ENCODE measurements around the gene TMEM191B.
"Not testable (repeated sequence)": the region's sequence is repeated elsewhere in the genome, so short reads cannot be mapped to it uniquely, and the experiment has no call there.

TMEM191B gene

GRCh38 chr22:18513454-18513853, 14.1 kb upstream of the TMEM191B start:
- not testable (repeated sequence) for H2BK120ac ChIP-seq (ENCODE audit: low read depth, low read length); H3K9ac ChIP-seq (ENCODE audit: low read length); H2AK5ac ChIP-seq (ENCODE audit: low read length, severe bottlenecking); H2BK5ac ChIP-seq (ENCODE audit: low read depth, low read length, poor library complexity, severe bottlenecking); H3K27me3 ChIP-seq (ENCODE audit: control insufficient read depth in 1 of 2, insufficient read depth in 1 of 2, low read length in 2 of 2); H2BK15ac ChIP-seq (ENCODE audit: low read depth, poor library complexity, severe bottlenecking); H3K4ac ChIP-seq (ENCODE audit: low read depth in 1 of 2, low read length in 2 of 2); H3K14ac ChIP-seq (ENCODE audit: low read length in 2 of 2); H3K4me3 ChIP-seq (ENCODE audit: insufficient read depth in 1 of 2, low read depth in 1 of 2, low read length in 2 of 2); H3K9me3 ChIP-seq (ENCODE audit: control insufficient read depth, low read length); H3K18ac ChIP-seq (ENCODE audit: low read depth in 1 of 2, low read length in 2 of 2); H2AFZ ChIP-seq (ENCODE audit: low read depth, low read length); H3K36me3 ChIP-seq (ENCODE audit: control insufficient read depth in 1 of 2, insufficient read depth in 2 of 2, low read depth in 1 of 2, low read length in 2 of 2); H3K23ac ChIP-seq (ENCODE audit: low read length in 2 of 2); H4K8ac ChIP-seq (ENCODE audit: low read length); H3K4me2 ChIP-seq (ENCODE audit: low read length, poor library complexity, severe bottlenecking); H3K4me1 ChIP-seq (ENCODE audit: control insufficient read depth, insufficient read depth, low read depth, low read length); H2BK12ac ChIP-seq (ENCODE audit: low read length in 2 of 2); H4K91ac ChIP-seq (ENCODE audit: low read length); H3K79me1 ChIP-seq (replicated peaks; ENCODE audit: low read length, poor library complexity, severe bottlenecking); H3K27ac ChIP-seq (ENCODE audit: low read length, poor library complexity, severe bottlenecking); DNase-seq
- no CpG with 5 or more reads among the region's 10 CpGs for WGBS

GRCh38 chr22:18518061-18518460, 9.5 kb upstream of the TMEM191B start, which contains the start of gene GGTLC3:
TSS of gene GGTLC3 (minus strand) at chr22:18518161. CDS start at chr22:18517897, 264 bp downstream.
- H3K14ac ChIP-seq (ENCODE audit: low read length in 2 of 2); H3K36me3 ChIP-seq (ENCODE audit: control insufficient read depth in 1 of 2, insufficient read depth in 2 of 2, low read depth in 1 of 2, low read length in 2 of 2); H2BK120ac ChIP-seq (ENCODE audit: low read depth, low read length); H3K79me1 ChIP-seq (replicated peaks; ENCODE audit: low read length, poor library complexity, severe bottlenecking); H2BK12ac ChIP-seq (ENCODE audit: low read length in 2 of 2); H2BK5ac ChIP-seq (ENCODE audit: low read depth, low read length, poor library complexity, severe bottlenecking); H3K9me3 ChIP-seq (ENCODE audit: control insufficient read depth, low read length); H3K4me2 ChIP-seq (ENCODE audit: low read length, poor library complexity, severe bottlenecking); H3K9ac ChIP-seq (ENCODE audit: low read length); H2AK5ac ChIP-seq (ENCODE audit: low read length, severe bottlenecking); H3K23ac ChIP-seq (ENCODE audit: low read length in 2 of 2); H3K4me3 ChIP-seq (ENCODE audit: insufficient read depth in 1 of 2, low read depth in 1 of 2, low read length in 2 of 2); H3K4ac ChIP-seq (ENCODE audit: low read depth in 1 of 2, low read length in 2 of 2); H2BK15ac ChIP-seq (ENCODE audit: low read depth, poor library complexity, severe bottlenecking); H3K27ac ChIP-seq (ENCODE audit: low read length, poor library complexity, severe bottlenecking); H3K27me3 ChIP-seq (ENCODE audit: control insufficient read depth in 1 of 2, insufficient read depth in 1 of 2, low read length in 2 of 2); H3K18ac ChIP-seq (ENCODE audit: low read depth in 1 of 2, low read length in 2 of 2); H2AFZ ChIP-seq (ENCODE audit: low read depth, low read length); DNase-seq; H4K8ac ChIP-seq (ENCODE audit: low read length); H3K4me1 ChIP-seq (ENCODE audit: control insufficient read depth, insufficient read depth, low read depth, low read length); H4K91ac ChIP-seq (ENCODE audit: low read length): not testable (repeated sequence)
- no CpG with 5 or more reads among the region's 5 CpGs for WGBS

- not testable (repeated sequence) for H3K4me2 ChIP-seq (ENCODE audit: low read length, poor library complexity, severe bottlenecking); H3K4me1 ChIP-seq (ENCODE audit: control insufficient read depth, insufficient read depth, low read depth, low read length); H2AFZ ChIP-seq (ENCODE audit: low read depth, low read length); H3K4me3 ChIP-seq (ENCODE audit: insufficient read depth in 1 of 2, low read depth in 1 of 2, low read length in 2 of 2); H4K91ac ChIP-seq (ENCODE audit: low read length); H3K18ac ChIP-seq (ENCODE audit: low read depth in 1 of 2, low read length in 2 of 2); H3K9me3 ChIP-seq (ENCODE audit: control insufficient read depth, low read length); H3K4ac ChIP-seq (ENCODE audit: low read depth in 1 of 2, low read length in 2 of 2); H2BK120ac ChIP-seq (ENCODE audit: low read depth, low read length); H3K27ac ChIP-seq (ENCODE audit: low read length, poor library complexity, severe bottlenecking); H3K9ac ChIP-seq (ENCODE audit: low read length); H3K27me3 ChIP-seq (ENCODE audit: control insufficient read depth in 1 of 2, insufficient read depth in 1 of 2, low read length in 2 of 2); H3K23ac ChIP-seq (ENCODE audit: low read length in 2 of 2); H2AK5ac ChIP-seq (ENCODE audit: low read length, severe bottlenecking); DNase-seq; H2BK12ac ChIP-seq (ENCODE audit: low read length in 2 of 2); H3K79me1 ChIP-seq (replicated peaks; ENCODE audit: low read length, poor library complexity, severe bottlenecking); H2BK15ac ChIP-seq (ENCODE audit: low read depth, poor library complexity, severe bottlenecking); H2BK5ac ChIP-seq (ENCODE audit: low read depth, low read length, poor library complexity, severe bottlenecking); H3K14ac ChIP-seq (ENCODE audit: low read length in 2 of 2); H4K8ac ChIP-seq (ENCODE audit: low read length); H3K36me3 ChIP-seq (ENCODE audit: control insufficient read depth in 1 of 2, insufficient read depth in 2 of 2, low read depth in 1 of 2, low read length in 2 of 2)
- whole genome bisulfite sequencing = no CpG with 5 or more reads among the region's 6 CpGs
Measured at GRCh38 chr22:18522762-18523161, 4.8 kb upstream of the TMEM191B start.

GRCh38 chr22:18523328-18523727, 4.3 kb upstream of the TMEM191B start:
- not testable (repeated sequence) for H3K4me2 ChIP-seq (ENCODE audit: low read length, poor library complexity, severe bottlenecking); H3K4me1 ChIP-seq (ENCODE audit: control insufficient read depth, insufficient read depth, low read depth, low read length); H3K4me3 ChIP-seq (ENCODE audit: insufficient read depth in 1 of 2, low read depth in 1 of 2, low read length in 2 of 2); H4K8ac ChIP-seq (ENCODE audit: low read length); H3K36me3 ChIP-seq (ENCODE audit: control insufficient read depth in 1 of 2, insufficient read depth in 2 of 2, low read depth in 1 of 2, low read length in 2 of 2); H3K9ac ChIP-seq (ENCODE audit: low read length); H3K14ac ChIP-seq (ENCODE audit: low read length in 2 of 2); H2AFZ ChIP-seq (ENCODE audit: low read depth, low read length); H3K27me3 ChIP-seq (ENCODE audit: control insufficient read depth in 1 of 2, insufficient read depth in 1 of 2, low read length in 2 of 2); DNase-seq; H3K27ac ChIP-seq (ENCODE audit: low read length, poor library complexity, severe bottlenecking); H2BK5ac ChIP-seq (ENCODE audit: low read depth, low read length, poor library complexity, severe bottlenecking); H2BK15ac ChIP-seq (ENCODE audit: low read depth, poor library complexity, severe bottlenecking); H2BK12ac ChIP-seq (ENCODE audit: low read length in 2 of 2); H4K91ac ChIP-seq (ENCODE audit: low read length); H3K9me3 ChIP-seq (ENCODE audit: control insufficient read depth, low read length); H3K4ac ChIP-seq (ENCODE audit: low read depth in 1 of 2, low read length in 2 of 2); H3K23ac ChIP-seq (ENCODE audit: low read length in 2 of 2); H2BK120ac ChIP-seq (ENCODE audit: low read depth, low read length); H3K79me1 ChIP-seq (replicated peaks; ENCODE audit: low read length, poor library complexity, severe bottlenecking); H2AK5ac ChIP-seq (ENCODE audit: low read length, severe bottlenecking); H3K18ac ChIP-seq (ENCODE audit: low read depth in 1 of 2, low read length in 2 of 2)
- WGBS = no CpG with 5 or more reads among the region's 4 CpGs

Measured in mesenchymal stem cell (in vitro differentiated cells and primary cell).